Esophagus squamous epithelium (tissue), 5 donors: ENCODE data around the gene ZC2HC1C. TPM values are rescaled to one million over a fixed set of nuclear protein-coding genes. Genes with fewer than 3 reads are reported as not detected.

Experiments used
- DNase-seq: peaks from one replicate; lab custom pipeline; 2025; lab: John Stamatoyannopoulos, UW
- H3K27ac ChIP-seq, 4 donors: fragments of 200-600 bp; sonication (generic); one replicate each; pipeline ENCODE4 v1.5.1; 2016 to 2019; ENCODE audit warnings: mild to moderate bottlenecking in 1 of 4
- H3K27me3 ChIP-seq, 4 donors: fragments of 200-600 bp; sonication (generic); 1 replicate in 3 of 4; 2 replicates in 1 of 4; pipeline versions ENCODE4 v1.5.1 to v1.6.0; 2017 to 2021; ENCODE audit warnings: antibody characterized with exemption in 1 of 4
- H3K36me3 ChIP-seq, 3 donors: fragments of 200-600 bp; sonication (generic); one replicate each; pipeline ENCODE4 v1.5.1; 2016 to 2019
- H3K4me1 ChIP-seq, 3 donors: fragments of 200-600 bp; sonication (generic); one replicate each; pipeline ENCODE4 v1.5.1; 2017 to 2019
- H3K4me3 ChIP-seq, 4 donors: fragments of 200-600 bp; sonication (generic); 1 replicate in 3 of 4; 2 replicates in 1 of 4; pipeline ENCODE4 v1.5.1; 2016 to 2019; ENCODE audit warnings: mild to moderate bottlenecking in 2 of 4, moderate library complexity in 1 of 4
- H3K9me3 ChIP-seq, 3 donors: fragments of 200-600 bp; sonication (generic); one replicate each; pipeline ENCODE4 v1.5.1; 2016 to 2019
- CTCF ChIP-seq, 6 experiments: fragments of 450-650 bp in 4 of 6; fragments of 200-600 bp in 2 of 6; sonication (generic) in 2 of 6; IDR thresholded peaks; one replicate each; pipeline ENCODE4 v1.5.1; 2016 to 2019; ENCODE audit warnings: antibody characterized with exemption in 6 of 6, mild to moderate bottlenecking in 4 of 6, moderate library complexity in 4 of 6
- POLR2A ChIP-seq, 4 donors: fragments of 450-650 bp; IDR thresholded peaks; one replicate each; pipeline ENCODE4 v1.6.1; 2017; ENCODE audit warnings: antibody characterized with exemption in 4 of 4, mild to moderate bottlenecking in 4 of 4, moderate library complexity in 3 of 4
- WGBS, 2 donors: methylation state at CpG; one replicate each; pipeline ENCODE4 v1.1.5; 2018; 5-methylcytosine and 5-hydroxymethylcytosine counted together
- intact Hi-C: fragments of 100-400 bp; cut with DNase I; formaldehyde crosslinking; loops from one replicate; pipeline ENCODE4 v1.15.0; 2022
- total RNA-seq, 4 donors: library from RNA; depleted of rRNA; stranded (reverse); fragments of >200 nt; gene quantifications; one replicate each; pipeline ENCODE4 v1.1.0, GENCODE V29; 2016
- donor health status: DM: yes; HTN: yes; CAD: no.

Gene ZC2HC1C
- total RNA-seq, 4 donors from 2014 or later, result 0.64 to 5.0 (median 2.2) TPM

GRCh38 chr14:75088566-75089373 is 19.3 kb downstream of the ZC2HC1C start:
- H3K27ac ChIP-seq, result no peak overlapping the region
- no peak overlapping the region for H3K4me3 ChIP-seq
- H3K4me1 ChIP-seq, result peaks cover 0 to 21% (median 0%) of the 10 kb centered on the region in 3 donors
- no peaks in the 10 kb centered on the region for H3K9me3 ChIP-seq
- TF ChIP-seq POLR2A (IDR thresholded peaks at IDR 0.05), result no peak
- TF ChIP-seq CTCF (IDR thresholded peaks at IDR 0.05), result peak; percentile 61 to 88 (median 74)
- 55 to 75% methylated on average over 4 to 7 of the region's 7 CpGs for WGBS, 2 donors
- intact Hi-C loops, result loop anchor here (10.0 kb wide), 2 partner anchors 84 to 174 kb away; partner anchors contain the start of gene EIF2B2
- peaks cover 3 to 100% (median 48%) of the 10 kb centered on the region in 3 donors for H3K36me3 ChIP-seq
- no peaks in the 10 kb centered on the region for H3K27me3 ChIP-seq
- no peak for DNase-seq

GRCh38 chr14:75090353-75090752 is 20.9 kb downstream of the ZC2HC1C start:
- H3K27me3 ChIP-seq, result no peaks in the 10 kb centered on the region
- no peak overlapping the region for H3K4me3 ChIP-seq
- intact Hi-C loops, result no loop called here
- H3K9me3 ChIP-seq, result no peaks in the 10 kb centered on the region
- 86% methylated on average over 3 of the region's 3 CpGs for WGBS, 2 donors
- DNase-seq, result no peak
- TF ChIP-seq CTCF (IDR thresholded peaks at IDR 0.05) (no peak), POLR2A (IDR thresholded peaks at IDR 0.05) (no peak)
- no peak overlapping the region for H3K27ac ChIP-seq
- H3K4me1 ChIP-seq, result peaks cover 0 to 5% (median 0%) of the 10 kb centered on the region in 3 donors
- H3K36me3 ChIP-seq, result peaks cover 14 to 100% (median 44%) of the 10 kb centered on the region in 3 donors

GRCh38 chr14:75091251-75091650 is 21.8 kb downstream of the ZC2HC1C start:
- intact Hi-C loops, result no loop called here
- 94 to 95% methylated on average over 8 of the region's 8 CpGs for WGBS, 2 donors
- H3K36me3 ChIP-seq, result peaks cover 17 to 100% (median 44%) of the 10 kb centered on the region in 3 donors

GRCh38 chr14:75092698-75093097 is 23.3 kb downstream of the ZC2HC1C start:
- TF ChIP-seq CTCF (IDR thresholded peaks at IDR 0.05) (no peak), POLR2A (IDR thresholded peaks at IDR 0.05) (no peak)
- H3K36me3 ChIP-seq, result peaks cover 17 to 100% (median 41%) of the 10 kb centered on the region in 3 donors
- H3K27me3 ChIP-seq, result no peaks in the 10 kb centered on the region
- H3K4me1 ChIP-seq, result peaks cover 0 to 4% (median 0%) of the 10 kb centered on the region in 3 donors
- intact Hi-C loops, result no loop called here
- no peaks in the 10 kb centered on the region for H3K9me3 ChIP-seq
- no peak overlapping the region for H3K4me3 ChIP-seq
- no peak for DNase-seq
- WGBS, 2 donors, result 90 to 91% methylated on average over 2 of the region's 2 CpGs
- no peak overlapping the region for H3K27ac ChIP-seq

More at GRCh38 chr14:75091251-75091650, 21.8 kb downstream of the ZC2HC1C start:
- Histone ChIP-seq H3K9me3 (no peaks in the 10 kb centered on the region), H3K4me3 (no peak overlapping the region), H3K27me3 (no peaks in the 10 kb centered on the region), H3K4me1 (peaks cover 0 to 4% (median 0%) of the 10 kb centered on the region in 3 donors), H3K27ac (no peak overlapping the region)
- no peak for TF ChIP-seq CTCF (IDR thresholded peaks at IDR 0.05)
- TF ChIP-seq POLR2A (IDR thresholded peaks at IDR 0.05), result no peak
- DNase-seq, result no peak

GRCh38 chr14:75094896-75095295 is 25.5 kb downstream of the ZC2HC1C start:
- Histone ChIP-seq H3K36me3 (peaks cover 14 to 100% (median 39%) of the 10 kb centered on the region in 3 donors), H3K27me3 (no peaks in the 10 kb centered on the region), H3K9me3 (no peaks in the 10 kb centered on the region), H3K27ac (no peak overlapping the region), H3K4me1 (no peaks in the 10 kb centered on the region), H3K4me3 (no peak overlapping the region)
- no peak for DNase-seq
- TF ChIP-seq CTCF (IDR thresholded peaks at IDR 0.05), result no peak
- no peak for TF ChIP-seq POLR2A (IDR thresholded peaks at IDR 0.05)
- intact Hi-C loops, result no loop called here
- WGBS, 2 donors, result 89 to 92% methylated on average over 3 of the region's 3 CpGs
